Measurements from ENCODE around the gene ZNF101. TPM values are rescaled to one million over a fixed set of nuclear protein-coding genes. Genes with fewer than 3 reads are reported as not detected.
"Not testable (repeated sequence)": the region's sequence is repeated elsewhere in the genome, so short reads cannot be mapped to it uniquely, and the experiment has no call there.

Gene ZNF101
- total RNA-seq, 3 donors from 2014 or later: 4.8 to 32.8 (median 16.7) TPM

- peak overlapping the region in 1 of 3 donors; percentile 94 for H3K4me3 ChIP-seq
- TF ChIP-seq POLR2AphosphoS5 (IDR thresholded peaks at IDR 0.05) (no peak), POLR2A (IDR thresholded peaks at IDR 0.05) (no peak)
- TF ChIP-seq, protein P1, sequence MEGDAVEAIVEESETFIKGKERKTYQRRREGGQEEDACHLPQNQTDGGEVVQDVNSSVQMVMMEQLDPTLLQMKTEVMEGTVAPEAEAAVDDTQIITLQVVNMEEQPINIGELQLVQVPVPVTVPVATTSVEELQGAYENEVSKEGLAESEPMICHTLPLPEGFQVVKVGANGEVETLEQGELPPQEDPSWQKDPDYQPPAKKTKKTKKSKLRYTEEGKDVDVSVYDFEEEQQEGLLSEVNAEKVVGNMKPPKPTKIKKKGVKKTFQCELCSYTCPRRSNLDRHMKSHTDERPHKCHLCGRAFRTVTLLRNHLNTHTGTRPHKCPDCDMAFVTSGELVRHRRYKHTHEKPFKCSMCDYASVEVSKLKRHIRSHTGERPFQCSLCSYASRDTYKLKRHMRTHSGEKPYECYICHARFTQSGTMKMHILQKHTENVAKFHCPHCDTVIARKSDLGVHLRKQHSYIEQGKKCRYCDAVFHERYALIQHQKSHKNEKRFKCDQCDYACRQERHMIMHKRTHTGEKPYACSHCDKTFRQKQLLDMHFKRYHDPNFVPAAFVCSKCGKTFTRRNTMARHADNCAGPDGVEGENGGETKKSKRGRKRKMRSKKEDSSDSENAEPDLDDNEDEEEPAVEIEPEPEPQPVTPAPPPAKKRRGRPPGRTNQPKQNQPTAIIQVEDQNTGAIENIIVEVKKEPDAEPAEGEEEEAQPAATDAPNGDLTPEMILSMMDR (IDR thresholded peaks at IDR 0.05): no peak
- peaks cover 10 to 11% of the 10 kb centered on the region in 2 donors for H3K4me1 ChIP-seq
- H3K9me3 ChIP-seq: no peaks in the 10 kb centered on the region
- no peaks in the 10 kb centered on the region for H3K27me3 ChIP-seq
- no peaks in the 10 kb centered on the region for H3K36me3 ChIP-seq
- H3K27ac ChIP-seq: no peak overlapping the region
- DNase-seq (ENCODE audit: low spot score in 2 of 2): no peak
- intact Hi-C loops (cut with DNase I; ENCODE audit: low total_unique reads): no loop called here
Observed at GRCh38 chr19:19661141-19661674, 7.4 kb upstream of the ZNF101 start.

- no peaks in the 10 kb centered on the region for H3K36me3 ChIP-seq
- no peak for DNase-seq (ENCODE audit: low spot score in 2 of 2)
- intact Hi-C loops (cut with DNase I; ENCODE audit: low total_unique reads): no loop called here
- H3K9me3 ChIP-seq: no peaks in the 10 kb centered on the region
- no peak for TF ChIP-seq POLR2A (IDR thresholded peaks at IDR 0.05)
- TF ChIP-seq POLR2AphosphoS5 (IDR thresholded peaks at IDR 0.05): no peak
- TF ChIP-seq, protein P1 (IDR thresholded peaks at IDR 0.05): no peak
- no peaks in the 10 kb centered on the region for H3K27me3 ChIP-seq
- peaks cover 10 to 11% of the 10 kb centered on the region in 2 donors for H3K4me1 ChIP-seq
- no peak overlapping the region for H3K27ac ChIP-seq
- H3K4me3 ChIP-seq: peak overlapping the region in 1 of 3 donors; percentile 94
Observed at GRCh38 chr19:19661675-19662251, 6.9 kb upstream of the ZNF101 start.

DNA sequence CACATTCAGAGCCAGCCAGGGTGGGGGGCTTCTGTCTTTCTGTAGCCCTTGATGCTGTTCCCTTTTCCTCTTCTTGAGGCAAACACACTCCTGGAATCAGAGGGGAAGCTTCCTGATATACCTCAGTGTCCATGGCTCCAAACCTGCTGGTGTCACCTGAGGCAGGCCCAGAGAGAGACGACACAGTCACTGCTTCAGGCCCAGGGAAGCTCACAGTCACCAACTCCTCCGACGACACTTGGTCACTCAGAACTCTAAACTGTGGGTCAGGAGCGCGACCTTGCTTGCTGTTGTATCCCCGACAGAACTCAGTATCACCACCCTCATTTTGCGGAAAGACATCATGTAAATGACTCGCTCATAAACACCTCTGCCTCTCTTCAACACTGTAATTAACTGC, 6.3 kb upstream of the ZNF101 start:
- no peaks in the 10 kb centered on the region for H3K27me3 ChIP-seq
- H3K36me3 ChIP-seq: no peaks in the 10 kb centered on the region
- no peak for DNase-seq (ENCODE audit: low spot score in 2 of 2)
- H3K27ac ChIP-seq: peak overlapping the region; percentile 90 to 95
- TF ChIP-seq, protein P1 (IDR thresholded peaks at IDR 0.05): no peak
- TF ChIP-seq POLR2AphosphoS5 (IDR thresholded peaks at IDR 0.05): no peak
- TF ChIP-seq POLR2A (IDR thresholded peaks at IDR 0.05): no peak
- H3K4me3 ChIP-seq: peak overlapping the region; percentile 70 to 98 (median 94)
- intact Hi-C loops (cut with DNase I; ENCODE audit: low total_unique reads): no loop called here
- H3K4me1 ChIP-seq: peaks cover 10 to 11% of the 10 kb centered on the region in 2 donors
- H3K9me3 ChIP-seq: no peaks in the 10 kb centered on the region

DNA sequence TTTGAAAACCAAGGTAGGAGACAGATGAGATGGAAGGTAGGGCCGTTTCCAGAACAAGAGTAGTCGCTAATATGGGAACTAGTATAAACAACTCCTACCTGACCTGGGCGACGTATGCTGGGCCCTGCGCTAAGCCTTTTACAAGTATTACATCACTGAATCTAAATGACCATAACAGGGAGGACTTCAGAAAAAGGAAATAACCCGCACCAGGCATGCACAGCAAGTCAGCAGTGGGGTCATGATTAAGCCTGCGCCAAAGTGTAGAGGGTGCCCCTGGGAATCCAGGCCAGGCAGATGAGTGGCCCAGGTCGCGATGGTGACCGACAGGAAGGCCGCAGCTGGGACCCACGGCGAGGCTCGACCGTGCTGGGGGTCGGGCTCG, 5.8 kb upstream of the ZNF101 start:
- TF ChIP-seq, protein P1 (IDR thresholded peaks at IDR 0.05): no peak
- no peak for TF ChIP-seq POLR2AphosphoS5 (IDR thresholded peaks at IDR 0.05)
- no peak for TF ChIP-seq POLR2A (IDR thresholded peaks at IDR 0.05)
- Histone ChIP-seq H3K27me3 (no peaks in the 10 kb centered on the region), H3K36me3 (no peaks in the 10 kb centered on the region), H3K4me1 (peaks cover 10 to 11% of the 10 kb centered on the region in 2 donors), H3K4me3 (peak overlapping the region; percentile 70 to 98 (median 94)), H3K27ac (peak overlapping the region; percentile 90 to 95), H3K9me3 (no peaks in the 10 kb centered on the region)
- intact Hi-C loops (cut with DNase I; ENCODE audit: low total_unique reads): no loop called here
- DNase-seq (ENCODE audit: low spot score in 2 of 2): no peak

DNA sequence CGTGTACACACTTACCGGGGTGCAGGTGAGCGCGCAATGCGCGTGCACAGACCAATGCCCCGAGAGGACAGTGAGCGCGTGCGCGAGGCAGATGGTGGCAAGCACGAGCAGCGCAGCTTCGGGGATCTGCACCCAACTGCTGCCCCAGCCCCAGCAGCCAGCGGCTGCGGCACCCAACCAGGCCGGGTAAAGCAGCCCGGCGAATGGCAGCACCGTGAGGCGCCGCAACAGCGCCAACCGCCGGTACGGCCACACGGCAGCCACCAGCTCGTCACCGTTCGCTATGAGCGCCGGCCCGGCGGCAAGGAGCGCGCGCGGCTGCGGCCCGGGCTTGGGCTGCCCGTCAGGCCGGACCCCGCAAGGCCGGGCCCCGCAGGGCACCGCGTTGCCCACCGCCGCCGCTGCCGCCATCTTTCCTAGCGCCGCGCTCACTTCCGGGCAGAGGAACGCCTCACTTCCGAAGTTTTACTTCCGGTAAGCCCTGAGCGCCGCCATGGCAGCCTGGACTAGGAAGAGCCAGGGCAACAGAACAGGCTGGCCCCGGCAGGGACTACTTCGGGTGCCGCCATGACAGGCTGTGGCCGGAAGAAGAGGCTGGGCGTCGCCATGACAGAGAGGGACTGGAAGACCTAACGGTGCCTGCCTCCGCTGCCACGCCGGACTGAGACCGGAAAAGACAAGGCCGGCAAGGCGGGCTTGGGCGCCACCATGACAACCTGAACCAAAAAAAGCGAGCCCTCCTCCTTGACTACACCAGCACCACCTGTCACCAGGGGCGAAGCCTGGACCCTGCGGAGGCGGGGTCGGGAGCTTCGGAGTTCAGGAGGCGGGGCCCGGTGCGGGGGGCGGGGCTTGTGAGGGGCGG, 5.2 kb upstream of the ZNF101 start, which contains the start of gene ATP13A1:
ATP13A1 (minus strand) TSS at position 421 of the 865 bp plus-strand sequence; CDS start at position 411, 10 bp downstream.
- intact Hi-C loops (cut with DNase I; ENCODE audit: low total_unique reads): no loop called here
- H3K9me3 ChIP-seq: no peaks in the 10 kb centered on the region
- peak within 1 kb of the TSS; percentile 90 to 95 for H3K27ac ChIP-seq
- H3K4me1 ChIP-seq: peaks cover 10 to 11% of the 10 kb centered on the region in 2 donors
- peak; percentile 94 to 98 for DNase-seq (ENCODE audit: low spot score in 2 of 2)
- no peaks in the 10 kb centered on the region for H3K27me3 ChIP-seq
- H3K4me3 ChIP-seq: peak within 1 kb of the TSS; percentile 70 to 98 (median 94)
- no peaks in the 10 kb centered on the region for H3K36me3 ChIP-seq
- TF ChIP-seq POLR2AphosphoS5 (IDR thresholded peaks at IDR 0.05) (peak; percentile 75 to 85 (median 85)), POLR2A (IDR thresholded peaks at IDR 0.05) (no peak)
- TF ChIP-seq, protein P1 (IDR thresholded peaks at IDR 0.05): peak in 1 of 3 donors; percentile 27

GRCh38 chr19:19665420-19665948, 3.2 kb upstream of the ZNF101 start:
- H3K9me3 ChIP-seq; H3K36me3 ChIP-seq; H3K27me3 ChIP-seq; H3K27ac ChIP-seq; DNase-seq (ENCODE audit: low spot score in 2 of 2); H3K4me3 ChIP-seq; intact Hi-C loops (cut with DNase I; ENCODE audit: low total_unique reads): not testable (repeated sequence)
- H3K4me1 ChIP-seq: peaks cover 10 to 11% of the 10 kb centered on the region in 2 donors

Data from breast epithelium (tissue), 4 donors.